ENCODE results near the gene SNRNP25.

SNRNP25 gene

GRCh38 chr16:63998-64913 is 10.6 kb downstream of the SNRNP25 start:
- DNase-seq (ENCODE audit: low read depth): no peak

GRCh38 chr16:64914-65255 is 11.3 kb downstream of the SNRNP25 start:
- no peak for DNase-seq (ENCODE audit: low read depth)

- peak; percentile 68 for DNase-seq (ENCODE audit: low read depth)
Observed at GRCh38 chr16:65745-66144, 12.1 kb downstream of the SNRNP25 start.

GRCh38 chr16:66309-67182 is 12.9 kb downstream of the SNRNP25 start:
- no peak for DNase-seq (ENCODE audit: low read depth)

GRCh38 chr16:67183-67791 is 13.7 kb downstream of the SNRNP25 start:
- DNase-seq (ENCODE audit: low read depth): no peak

- no peak for DNase-seq (ENCODE audit: low read depth)
Observed at GRCh38 chr16:67884-68789, 14.5 kb downstream of the SNRNP25 start.

- no peak for DNase-seq (ENCODE audit: low read depth)
Observed at GRCh38 chr16:69181-69580, 15.6 kb downstream of the SNRNP25 start.

- DNase-seq (ENCODE audit: low read depth): no peak
Observed at GRCh38 chr16:71210-71539, 17.5 kb downstream of the SNRNP25 start.

- no peak for DNase-seq (ENCODE audit: low read depth)
Observed at GRCh38 chr16:71540-72401, 18.1 kb downstream of the SNRNP25 start.

- DNase-seq (ENCODE audit: low read depth): no peak
Observed at GRCh38 chr16:72561-73548, 19.2 kb downstream of the SNRNP25 start, which contains the start of gene RHBDF1. TSS of gene RHBDF1 (minus strand) at chr16:72631. CDS start at chr16:65015, 7,616 bp downstream.

GRCh38 chr16:74051-74746 is 20.6 kb downstream of the SNRNP25 start:
- DNase-seq (ENCODE audit: low read depth): no peak

GRCh38 chr16:74747-75334 is 21.2 kb downstream of the SNRNP25 start:
- no peak for DNase-seq (ENCODE audit: low read depth)

GRCh38 chr16:75580-76501 is 22.2 kb downstream of the SNRNP25 start:
- no peak for DNase-seq (ENCODE audit: low read depth)

- no peak for DNase-seq (ENCODE audit: low read depth)
Observed at GRCh38 chr16:76535-77272, 23.1 kb downstream of the SNRNP25 start.

- no peak for DNase-seq (ENCODE audit: low read depth)
Observed at GRCh38 chr16:77273-77806, 23.7 kb downstream of the SNRNP25 start.

- peak; percentile 74 for DNase-seq (ENCODE audit: low read depth)
Observed at GRCh38 chr16:77807-78443, 24.3 kb downstream of the SNRNP25 start, which contains the start of gene MPG. TSS of gene MPG (plus strand) at chr16:78225. CDS start at chr16:78310, 85 bp downstream.

Data from stimulated activated CD8-positive, alpha-beta memory T cell treated with anti-CD3 and anti-CD28 coated beads, Interleukin-12 subunit alpha, Interleukin-12 subunit beta, amount 100 ng/mL, for 4 hours (primary cell).